K562 (cell line): Measurements from ENCODE around the gene HPCA. TPM values are rescaled to one million over a fixed set of nuclear protein-coding genes. Genes with fewer than 3 reads are reported as not detected.

Source experiments
- E2F6 ChIP-seq, 2 experiments: IDR thresholded peaks; 2 replicates each; pipeline ENCODE4 v1.6.1; 2011; ENCODE audit warnings: borderline replicate concordance in 1 of 2, control low read depth in 1 of 2, low read depth in 1 of 2, low read length in 1 of 2, mild to moderate bottlenecking in 1 of 2, mixed read lengths in 1 of 2, moderate library complexity in 1 of 2; ENCODE audit not compliant: insufficient read depth in 1 of 2, insufficient read length in 1 of 2, poor library complexity in 1 of 2, severe bottlenecking in 1 of 2; ENCODE audit errors: extremely low read depth in 1 of 2
- EHMT2 ChIP-seq: fragments of 450-650 bp; IDR thresholded peaks from 2 replicates; pipeline ENCODE4 v1.6.1; 2018; ENCODE audit warnings: antibody characterized with exemption
- GTF3C2 ChIP-seq: IDR thresholded peaks from 3 replicates; pipeline ENCODE4 v1.6.1; 2011; ENCODE audit warnings: borderline replicate concordance, mild to moderate bottlenecking, moderate library complexity; ENCODE audit not compliant: insufficient read length; ENCODE audit errors: extremely low read depth
- MCM5 ChIP-seq: fragments of 450-650 bp; IDR thresholded peaks from 2 replicates; pipeline ENCODE4 v1.6.1; 2016; ENCODE audit warnings: low read depth
- MYC ChIP-seq, 2 experiments: fragments of 250-450 bp in 1 of 2; sonication (Bioruptor Pico) in 1 of 2; IDR thresholded peaks; 2 replicates each; pipeline versions ENCODE4 v1.5.1 to v1.6.1; 2012 to 2021; ENCODE audit warnings: low read depth in 2 of 2, borderline replicate concordance in 1 of 2, improper control_type of control experiment in 1 of 2, low read length in 1 of 2, mild to moderate bottlenecking in 1 of 2, moderate library complexity in 1 of 2
- NCOA1 ChIP-seq: fragments of 450-650 bp; IDR thresholded peaks from 2 replicates; pipeline ENCODE4 v1.6.1; 2016; ENCODE audit warnings: low read depth
- NKRF ChIP-seq: fragments of 450-650 bp; IDR thresholded peaks from 2 replicates; pipeline ENCODE4 v1.6.1; 2016; ENCODE audit warnings: borderline replicate concordance
- RFX5 ChIP-seq: IDR thresholded peaks from 2 replicates; pipeline ENCODE4 v1.6.1; 2011; ENCODE audit warnings: low read depth, mild to moderate bottlenecking, improper control_type of control experiment, low read length
- TCF3 ChIP-seq: sonication (generic); formaldehyde crosslinking; IDR thresholded peaks from 2 replicates; pipeline ENCODE4 v1.4.0; 2020; ENCODE audit warnings: mild to moderate bottlenecking, missing genetic modification reagents
- ZBTB17 ChIP-seq: fragments of 450-650 bp; formaldehyde crosslinking; IDR thresholded peaks from 2 replicates; pipeline ENCODE4 v1.4.0; 2020; ENCODE audit warnings: mild to moderate bottlenecking
- ZFP1 ChIP-seq: fragments of 450-650 bp; formaldehyde crosslinking; IDR thresholded peaks from 2 replicates; pipeline ENCODE4 v1.4.0; 2020; ENCODE audit warnings: mild to moderate bottlenecking, mixed read lengths
- ZNF224 ChIP-seq: sonication (generic); formaldehyde crosslinking; IDR thresholded peaks from 2 replicates; pipeline ENCODE4 v1.8.0; 2022; ENCODE audit warnings: mild to moderate bottlenecking, missing genetic modification reagents
- polyA plus RNA-seq, 8 experiments: library from polyadenylated mRNA; depleted of rRNA in 4 of 8; stranded (reverse) in 5 of 8; unstranded in 3 of 8; fragments of >200 nt; fragmentation: Nextera tagmentation in 2 of 8; fragmentation: Illumina TruSeq in 1 of 8; extraction: Ambion mirVana in 2 of 8; extraction: Trizol in 1 of 8; gene quantifications; 2 replicates each; pipeline versions ENCODE4 v1.2.1 to v1.2.3, GENCODE V29; 2011 to 2014; ENCODE audit warnings: inconsistent platforms in 1 of 8, missing spikeins in 1 of 8
- total RNA-seq, 7 experiments: library from RNA; depleted of rRNA in 6 of 7; stranded (reverse); fragments of >200 nt in 6 of 7; fragmentation: Illumina TruSeq in 2 of 7; extraction: Trizol in 2 of 7; gene quantifications; 2 replicates each; pipeline versions ENCODE4 v1.2.1 to v1.2.3, GENCODE V29; 2011 to 2021; ENCODE audit warnings: low replicate concordance in 1 of 7

The HPCA gene
- total and polyA plus RNA-seq, 9 of the 15 experiments (the other 6 are each of a cell fraction or from before 2014, with no cell fraction given) = not detected

- peak in 1 of 2 experiments; percentile 45 for TF ChIP-seq E2F6 (IDR thresholded peaks at IDR 0.05; ENCODE audit: borderline replicate concordance in 1 of 2, extremely low read depth in 1 of 2, insufficient read depth in 1 of 2, insufficient read length in 1 of 2, low read depth in 1 of 2, low read length in 1 of 2, poor library complexity in 1 of 2, severe bottlenecking in 1 of 2)
- no peak for TF ChIP-seq ZFP1 (CRISPR knock-in tag)
- no peak for TF ChIP-seq MCM5
- TF ChIP-seq NKRF = peak; percentile 92
- peak; percentile 79 for TF ChIP-seq MYC (IDR thresholded peaks at IDR 0.05; ENCODE audit: low read depth, low read length)
- TF ChIP-seq MYC (CRISPR knock-in tag; IDR thresholded peaks at IDR 0.05; ENCODE audit: borderline replicate concordance, low read depth) = no peak
- peak; percentile 98 for TF ChIP-seq NCOA1
- peak; percentile 69; the same call in 1 of the 2 replicates for TF ChIP-seq ZBTB17 (CRISPR knock-in tag)
- peak; percentile 58 for TF ChIP-seq TCF3
- TF ChIP-seq GTF3C2 = no peak
- TF ChIP-seq RFX5 = no peak
- TF ChIP-seq ZNF224 (CRISPR knock-in tag) = peak; percentile 99
- peak; percentile 100 for TF ChIP-seq EHMT2
Observed at GRCh38 chr1:32886004-32886827, at the start of gene HPCA (continued).
